Astrocyte (in vitro differentiated cells and primary cell): ENCODE results near the gene FASN.

Experiments
- EZH2 ChIP-seq: IDR thresholded peaks from 2 replicates; pipeline ENCODE4 v1.6.1; 2012; ENCODE audit warnings: mild to moderate bottlenecking, low read length, inconsistent platforms; ENCODE audit not compliant: insufficient read depth
- TF ChIP-seq, protein P1 (sequence below): IDR thresholded peaks from 2 replicates; pipeline ENCODE4 v1.5.1; 2011; ENCODE audit warnings: low read depth, mild to moderate bottlenecking, inconsistent platforms, low read length, moderate library complexity; ENCODE audit not compliant: insufficient read depth

GRCh38 chr17:82114872-82115271 is 16.8 kb upstream of the FASN start:
- TF ChIP-seq, protein P1, sequence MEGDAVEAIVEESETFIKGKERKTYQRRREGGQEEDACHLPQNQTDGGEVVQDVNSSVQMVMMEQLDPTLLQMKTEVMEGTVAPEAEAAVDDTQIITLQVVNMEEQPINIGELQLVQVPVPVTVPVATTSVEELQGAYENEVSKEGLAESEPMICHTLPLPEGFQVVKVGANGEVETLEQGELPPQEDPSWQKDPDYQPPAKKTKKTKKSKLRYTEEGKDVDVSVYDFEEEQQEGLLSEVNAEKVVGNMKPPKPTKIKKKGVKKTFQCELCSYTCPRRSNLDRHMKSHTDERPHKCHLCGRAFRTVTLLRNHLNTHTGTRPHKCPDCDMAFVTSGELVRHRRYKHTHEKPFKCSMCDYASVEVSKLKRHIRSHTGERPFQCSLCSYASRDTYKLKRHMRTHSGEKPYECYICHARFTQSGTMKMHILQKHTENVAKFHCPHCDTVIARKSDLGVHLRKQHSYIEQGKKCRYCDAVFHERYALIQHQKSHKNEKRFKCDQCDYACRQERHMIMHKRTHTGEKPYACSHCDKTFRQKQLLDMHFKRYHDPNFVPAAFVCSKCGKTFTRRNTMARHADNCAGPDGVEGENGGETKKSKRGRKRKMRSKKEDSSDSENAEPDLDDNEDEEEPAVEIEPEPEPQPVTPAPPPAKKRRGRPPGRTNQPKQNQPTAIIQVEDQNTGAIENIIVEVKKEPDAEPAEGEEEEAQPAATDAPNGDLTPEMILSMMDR, result no peak
- no peak for TF ChIP-seq EZH2
